GM23338 (cell line): Measurements from ENCODE around the gene KHSRP. TPM values are rescaled to one million over a fixed set of nuclear protein-coding genes. Genes with fewer than 3 reads are reported as not detected.
A peak's percentile ranks its signal among the peaks of the same experiment; 100 is the strongest.

Source experiments
- ATAC-seq: fragments of 200-7000 bp; cut with Tn5 transposase; 3 replicates; pipeline ENCODE4 v1.9.1; 2020
- DNase-seq: peaks from one replicate; pipeline ENCODE4 v3.0.0-alpha.2; 2015; ENCODE audit warnings: low spot score
- H2AFZ ChIP-seq: fragments of 200-600 bp; sonication (generic); 2 replicates; pipeline ENCODE4 v1.8.0; 2016; ENCODE audit warnings: antibody characterized with exemption, mild to moderate bottlenecking, moderate library complexity
- H3F3A ChIP-seq: fragments of 200-600 bp; sonication (generic); replicated peaks from 2 replicates; pipeline ENCODE4 v1.8.0; 2017; ENCODE audit warnings: antibody characterized with exemption, mixed run types, low read depth
- H3K27ac ChIP-seq: fragments of 200-600 bp; sonication (generic); 2 replicates; pipeline ENCODE4 v1.6.1; 2016; ENCODE audit warnings: low read depth
- H3K27me3 ChIP-seq: fragments of 200-600 bp; sonication (generic); 2 replicates; pipeline ENCODE4 v1.8.0; 2016; ENCODE audit warnings: mild to moderate bottlenecking, mixed run types, moderate library complexity; ENCODE audit not compliant: insufficient read depth
- H3K36me3 ChIP-seq: fragments of 200-600 bp; sonication (generic); 2 replicates; pipeline ENCODE4 v1.8.0; 2016; ENCODE audit warnings: mild to moderate bottlenecking; ENCODE audit not compliant: insufficient read depth
- H3K4me1 ChIP-seq: fragments of 200-600 bp; sonication (generic); 2 replicates; pipeline ENCODE4 v1.8.0; 2016; ENCODE audit warnings: mild to moderate bottlenecking, moderate library complexity; ENCODE audit not compliant: insufficient read depth
- H3K4me2 ChIP-seq: fragments of 200-600 bp; sonication (generic); 2 replicates; pipeline ENCODE4 v1.7.1; 2017; ENCODE audit warnings: mixed run types
- H3K4me3 ChIP-seq: fragments of 200-600 bp; sonication (generic); 2 replicates; pipeline ENCODE4 v1.6.1; 2016; ENCODE audit warnings: mixed run types
- H3K79me2 ChIP-seq: fragments of 200-600 bp; sonication (generic); replicated peaks from 2 replicates; pipeline ENCODE4 v1.8.0; 2017; ENCODE audit warnings: mild to moderate bottlenecking; ENCODE audit not compliant: insufficient read depth
- H3K9me2 ChIP-seq: fragments of 200-600 bp; sonication (generic); 2 replicates; pipeline ENCODE4 v1.8.0; 2017; ENCODE audit not compliant: insufficient read depth
- H4K20me1 ChIP-seq: fragments of 200-600 bp; sonication (generic); replicated peaks from 2 replicates; pipeline ENCODE4 v1.8.0; 2017; ENCODE audit warnings: mild to moderate bottlenecking; ENCODE audit not compliant: insufficient read depth
- H3K27ac Mint-ChIP-seq: 2 replicates; pipeline ENCODE4 v1.8.0; 2020; ENCODE audit warnings: inconsistent platforms, mild to moderate bottlenecking, moderate library complexity, mixed read lengths
- H3K27me3 Mint-ChIP-seq: 3 replicates; pipeline ENCODE4 v1.8.0; 2022; ENCODE audit warnings: low read depth, mild to moderate bottlenecking, moderate library complexity, mixed read lengths, inconsistent platforms; ENCODE audit not compliant: insufficient read depth, poor library complexity
- H3K36me3 Mint-ChIP-seq: 3 replicates; pipeline ENCODE4 v1.8.0; 2021; ENCODE audit warnings: low read depth, mild to moderate bottlenecking, inconsistent platforms, moderate library complexity, mixed read lengths
- H3K4me1 Mint-ChIP-seq: 3 replicates; pipeline ENCODE4 v1.8.0; 2020; ENCODE audit warnings: mild to moderate bottlenecking, inconsistent platforms, mixed read lengths
- H3K4me3 Mint-ChIP-seq: 3 replicates; pipeline ENCODE4 v1.8.0; 2021; ENCODE audit warnings: moderate library complexity, mild to moderate bottlenecking, inconsistent platforms, mixed read lengths
- H3K9me3 Mint-ChIP-seq: 3 replicates; pipeline ENCODE4 v1.8.0; 2020; ENCODE audit warnings: moderate library complexity, mild to moderate bottlenecking, inconsistent platforms, mixed read lengths
- CREB1 ChIP-seq: fragments of 250-450 bp; sonication (Bioruptor Pico); IDR thresholded peaks from 2 replicates; pipeline ENCODE4 v1.5.0; 2020; ENCODE audit warnings: low read depth, mild to moderate bottlenecking, moderate library complexity
- EZH2 ChIP-seq: fragments of 200-600 bp; sonication (generic); IDR thresholded peaks from one replicate; pipeline ENCODE4 v1.8.0; 2017; ENCODE audit warnings: antibody characterized with exemption, mild to moderate bottlenecking, low read depth; ENCODE audit not compliant: unreplicated experiment
- EZH2phosphoT487 ChIP-seq: fragments of 200-600 bp; sonication (generic); IDR thresholded peaks from one replicate; pipeline ENCODE4 v1.8.1; 2018; ENCODE audit warnings: antibody characterized with exemption; ENCODE audit not compliant: unreplicated experiment
- JUNB ChIP-seq: IDR thresholded peaks from one replicate; pipeline ENCODE4 v1.6.1; 2016; ENCODE audit warnings: antibody characterized with exemption; ENCODE audit not compliant: unreplicated experiment
- NANOG ChIP-seq: IDR thresholded peaks from 2 replicates; pipeline ENCODE4 v1.6.1; 2016; ENCODE audit warnings: antibody characterized with exemption, borderline replicate concordance
- POLR2AphosphoS5 ChIP-seq: IDR thresholded peaks from 2 replicates; pipeline ENCODE4 v1.6.1; 2016; ENCODE audit warnings: antibody characterized with exemption, low read depth
- STAT1 ChIP-seq: IDR thresholded peaks from one replicate; pipeline ENCODE4 v1.6.1; 2016; ENCODE audit warnings: antibody characterized with exemption; ENCODE audit not compliant: unreplicated experiment
- ZNF114 ChIP-seq: fragments of 250-450 bp; sonication (Bioruptor Pico); IDR thresholded peaks from 2 replicates; pipeline ENCODE4 v1.5.0; 2020; ENCODE audit warnings: mild to moderate bottlenecking, moderate library complexity
- ZNF331 ChIP-seq: fragments of 250-450 bp; sonication (Bioruptor Pico); IDR thresholded peaks from 2 replicates; pipeline ENCODE4 v1.5.0; 2020; ENCODE audit warnings: low read depth, mild to moderate bottlenecking, moderate library complexity
- polyA plus RNA-seq: library from polyadenylated mRNA; unstranded; fragments of >200 nt; fragmentation: Nextera tagmentation; extraction: Ambion mirVana; gene quantifications from 2 replicates; pipeline ENCODE4 v1.2.1, GENCODE V29; 2016
- total RNA-seq: library from RNA; depleted of rRNA; stranded (reverse); fragments of >200 nt; shearing (Covaris generic); gene quantifications from 2 replicates; pipeline ENCODE4 v1.2.3, GENCODE V29; 2014
- TF ChIP-seq, protein P1 (sequence below): fragments of 250-450 bp; sonication (Bioruptor Pico); IDR thresholded peaks from 2 replicates; pipeline ENCODE4 v1.5.0; 2020; ENCODE audit warnings: mild to moderate bottlenecking, moderate library complexity
- TF ChIP-seq, protein P2 (sequence below): IDR thresholded peaks from one replicate; pipeline ENCODE4 v1.6.1; 2018; ENCODE audit warnings: antibody characterized with exemption; ENCODE audit not compliant: unreplicated experiment
- TF ChIP-seq, protein P3 (sequence below), 2 experiments: fragments of 200-600 bp in 1 of 2; sonication (generic) in 1 of 2; conservative IDR thresholded peaks; 2 replicates each; pipeline versions ENCODE4 v1.5.1 to v1.6.1; 2016 to 2017; ENCODE audit warnings: antibody characterized with exemption in 2 of 2, low read depth in 2 of 2, mild to moderate bottlenecking in 2 of 2, moderate library complexity in 1 of 2
- TF ChIP-seq, protein P4 (sequence below): IDR thresholded peaks from 2 replicates; pipeline ENCODE4 v1.6.1; 2016; ENCODE audit warnings: antibody characterized with exemption

KHSRP gene
- total and polyA plus RNA-seq, 2 experiments from 2014 or later, result 129 to 359 TPM

DNA sequence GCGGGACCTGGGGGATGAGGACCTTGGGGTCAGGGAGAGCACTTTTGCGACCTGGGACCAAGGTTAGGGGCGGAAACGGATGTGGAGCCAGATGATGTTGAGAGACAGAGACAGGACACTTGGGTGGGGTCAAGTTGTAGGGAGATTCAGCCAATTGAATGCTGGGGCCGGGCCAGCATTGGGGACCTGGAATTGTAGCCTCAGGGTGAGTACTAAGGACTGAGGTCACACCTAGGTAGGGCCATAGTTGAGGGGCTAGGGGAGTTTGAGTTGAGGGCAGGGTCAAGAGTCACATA, 50.9 kb downstream of the KHSRP start:
- no peaks in the 10 kb centered on the region for H3K79me2 ChIP-seq
- no peak for TF ChIP-seq STAT1
- no peak for TF ChIP-seq ZNF331 (CRISPR knock-in tag)
- TF ChIP-seq, protein P1, sequence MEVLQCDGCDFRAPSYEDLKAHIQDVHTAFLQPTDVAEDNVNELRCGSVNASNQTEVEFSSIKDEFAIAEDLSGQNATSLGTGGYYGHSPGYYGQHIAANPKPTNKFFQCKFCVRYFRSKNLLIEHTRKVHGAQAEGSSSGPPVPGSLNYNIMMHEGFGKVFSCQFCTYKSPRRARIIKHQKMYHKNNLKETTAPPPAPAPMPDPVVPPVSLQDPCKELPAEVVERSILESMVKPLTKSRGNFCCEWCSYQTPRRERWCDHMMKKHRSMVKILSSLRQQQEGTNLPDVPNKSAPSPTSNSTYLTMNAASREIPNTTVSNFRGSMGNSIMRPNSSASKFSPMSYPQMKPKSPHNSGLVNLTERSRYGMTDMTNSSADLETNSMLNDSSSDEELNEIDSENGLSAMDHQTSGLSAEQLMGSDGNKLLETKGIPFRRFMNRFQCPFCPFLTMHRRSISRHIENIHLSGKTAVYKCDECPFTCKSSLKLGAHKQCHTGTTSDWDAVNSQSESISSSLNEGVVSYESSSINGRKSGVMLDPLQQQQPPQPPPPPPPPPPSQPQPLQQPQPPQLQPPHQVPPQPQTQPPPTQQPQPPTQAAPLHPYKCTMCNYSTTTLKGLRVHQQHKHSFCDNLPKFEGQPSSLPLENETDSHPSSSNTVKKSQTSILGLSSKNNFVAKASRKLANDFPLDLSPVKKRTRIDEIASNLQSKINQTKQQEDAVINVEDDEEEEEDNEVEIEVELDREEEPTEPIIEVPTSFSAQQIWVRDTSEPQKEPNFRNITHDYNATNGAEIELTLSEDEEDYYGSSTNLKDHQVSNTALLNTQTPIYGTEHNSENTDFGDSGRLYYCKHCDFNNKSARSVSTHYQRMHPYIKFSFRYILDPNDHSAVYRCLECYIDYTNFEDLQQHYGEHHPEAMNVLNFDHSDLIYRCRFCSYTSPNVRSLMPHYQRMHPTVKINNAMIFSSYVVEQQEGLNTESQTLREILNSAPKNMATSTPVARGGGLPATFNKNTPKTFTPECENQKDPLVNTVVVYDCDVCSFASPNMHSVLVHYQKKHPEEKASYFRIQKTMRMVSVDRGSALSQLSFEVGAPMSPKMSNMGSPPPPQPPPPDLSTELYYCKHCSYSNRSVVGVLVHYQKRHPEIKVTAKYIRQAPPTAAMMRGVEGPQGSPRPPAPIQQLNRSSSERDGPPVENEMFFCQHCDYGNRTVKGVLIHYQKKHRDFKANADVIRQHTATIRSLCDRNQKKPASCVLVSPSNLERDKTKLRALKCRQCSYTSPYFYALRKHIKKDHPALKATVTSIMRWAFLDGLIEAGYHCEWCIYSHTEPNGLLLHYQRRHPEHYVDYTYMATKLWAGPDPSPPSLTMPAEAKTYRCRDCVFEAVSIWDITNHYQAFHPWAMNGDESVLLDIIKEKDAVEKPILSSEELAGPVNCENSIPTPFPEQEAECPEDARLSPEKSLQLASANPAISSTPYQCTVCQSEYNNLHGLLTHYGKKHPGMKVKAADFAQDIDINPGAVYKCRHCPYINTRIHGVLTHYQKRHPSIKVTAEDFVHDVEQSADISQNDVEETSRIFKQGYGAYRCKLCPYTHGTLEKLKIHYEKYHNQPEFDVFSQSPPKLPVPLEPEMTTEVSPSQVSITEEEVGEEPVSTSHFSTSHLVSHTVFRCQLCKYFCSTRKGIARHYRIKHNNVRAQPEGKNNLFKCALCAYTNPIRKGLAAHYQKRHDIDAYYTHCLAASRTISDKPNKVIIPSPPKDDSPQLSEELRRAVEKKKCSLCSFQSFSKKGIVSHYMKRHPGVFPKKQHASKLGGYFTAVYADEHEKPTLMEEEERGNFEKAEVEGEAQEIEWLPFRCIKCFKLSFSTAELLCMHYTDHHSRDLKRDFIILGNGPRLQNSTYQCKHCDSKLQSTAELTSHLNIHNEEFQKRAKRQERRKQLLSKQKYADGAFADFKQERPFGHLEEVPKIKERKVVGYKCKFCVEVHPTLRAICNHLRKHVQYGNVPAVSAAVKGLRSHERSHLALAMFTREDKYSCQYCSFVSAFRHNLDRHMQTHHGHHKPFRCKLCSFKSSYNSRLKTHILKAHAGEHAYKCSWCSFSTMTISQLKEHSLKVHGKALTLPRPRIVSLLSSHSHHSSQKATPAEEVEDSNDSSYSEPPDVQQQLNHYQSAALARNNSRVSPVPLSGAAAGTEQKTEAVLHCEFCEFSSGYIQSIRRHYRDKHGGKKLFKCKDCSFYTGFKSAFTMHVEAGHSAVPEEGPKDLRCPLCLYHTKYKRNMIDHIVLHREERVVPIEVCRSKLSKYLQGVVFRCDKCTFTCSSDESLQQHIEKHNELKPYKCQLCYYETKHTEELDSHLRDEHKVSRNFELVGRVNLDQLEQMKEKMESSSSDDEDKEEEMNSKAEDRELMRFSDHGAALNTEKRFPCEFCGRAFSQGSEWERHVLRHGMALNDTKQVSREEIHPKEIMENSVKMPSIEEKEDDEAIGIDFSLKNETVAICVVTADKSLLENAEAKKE (CRISPR knock-in tag), result no peak
- no peak for TF ChIP-seq EZH2phosphoT487
- TF ChIP-seq, protein P2, sequence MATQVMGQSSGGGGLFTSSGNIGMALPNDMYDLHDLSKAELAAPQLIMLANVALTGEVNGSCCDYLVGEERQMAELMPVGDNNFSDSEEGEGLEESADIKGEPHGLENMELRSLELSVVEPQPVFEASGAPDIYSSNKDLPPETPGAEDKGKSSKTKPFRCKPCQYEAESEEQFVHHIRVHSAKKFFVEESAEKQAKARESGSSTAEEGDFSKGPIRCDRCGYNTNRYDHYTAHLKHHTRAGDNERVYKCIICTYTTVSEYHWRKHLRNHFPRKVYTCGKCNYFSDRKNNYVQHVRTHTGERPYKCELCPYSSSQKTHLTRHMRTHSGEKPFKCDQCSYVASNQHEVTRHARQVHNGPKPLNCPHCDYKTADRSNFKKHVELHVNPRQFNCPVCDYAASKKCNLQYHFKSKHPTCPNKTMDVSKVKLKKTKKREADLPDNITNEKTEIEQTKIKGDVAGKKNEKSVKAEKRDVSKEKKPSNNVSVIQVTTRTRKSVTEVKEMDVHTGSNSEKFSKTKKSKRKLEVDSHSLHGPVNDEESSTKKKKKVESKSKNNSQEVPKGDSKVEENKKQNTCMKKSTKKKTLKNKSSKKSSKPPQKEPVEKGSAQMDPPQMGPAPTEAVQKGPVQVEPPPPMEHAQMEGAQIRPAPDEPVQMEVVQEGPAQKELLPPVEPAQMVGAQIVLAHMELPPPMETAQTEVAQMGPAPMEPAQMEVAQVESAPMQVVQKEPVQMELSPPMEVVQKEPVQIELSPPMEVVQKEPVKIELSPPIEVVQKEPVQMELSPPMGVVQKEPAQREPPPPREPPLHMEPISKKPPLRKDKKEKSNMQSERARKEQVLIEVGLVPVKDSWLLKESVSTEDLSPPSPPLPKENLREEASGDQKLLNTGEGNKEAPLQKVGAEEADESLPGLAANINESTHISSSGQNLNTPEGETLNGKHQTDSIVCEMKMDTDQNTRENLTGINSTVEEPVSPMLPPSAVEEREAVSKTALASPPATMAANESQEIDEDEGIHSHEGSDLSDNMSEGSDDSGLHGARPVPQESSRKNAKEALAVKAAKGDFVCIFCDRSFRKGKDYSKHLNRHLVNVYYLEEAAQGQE, result no peak
- no peak for TF ChIP-seq CREB1 (CRISPR knock-in tag)
- no peak for TF ChIP-seq ZNF114
- no peak for TF ChIP-seq NANOG
- TF ChIP-seq POLR2AphosphoS5, result no peak; the same call in 1 of the 2 replicates
- TF ChIP-seq, protein P3, sequence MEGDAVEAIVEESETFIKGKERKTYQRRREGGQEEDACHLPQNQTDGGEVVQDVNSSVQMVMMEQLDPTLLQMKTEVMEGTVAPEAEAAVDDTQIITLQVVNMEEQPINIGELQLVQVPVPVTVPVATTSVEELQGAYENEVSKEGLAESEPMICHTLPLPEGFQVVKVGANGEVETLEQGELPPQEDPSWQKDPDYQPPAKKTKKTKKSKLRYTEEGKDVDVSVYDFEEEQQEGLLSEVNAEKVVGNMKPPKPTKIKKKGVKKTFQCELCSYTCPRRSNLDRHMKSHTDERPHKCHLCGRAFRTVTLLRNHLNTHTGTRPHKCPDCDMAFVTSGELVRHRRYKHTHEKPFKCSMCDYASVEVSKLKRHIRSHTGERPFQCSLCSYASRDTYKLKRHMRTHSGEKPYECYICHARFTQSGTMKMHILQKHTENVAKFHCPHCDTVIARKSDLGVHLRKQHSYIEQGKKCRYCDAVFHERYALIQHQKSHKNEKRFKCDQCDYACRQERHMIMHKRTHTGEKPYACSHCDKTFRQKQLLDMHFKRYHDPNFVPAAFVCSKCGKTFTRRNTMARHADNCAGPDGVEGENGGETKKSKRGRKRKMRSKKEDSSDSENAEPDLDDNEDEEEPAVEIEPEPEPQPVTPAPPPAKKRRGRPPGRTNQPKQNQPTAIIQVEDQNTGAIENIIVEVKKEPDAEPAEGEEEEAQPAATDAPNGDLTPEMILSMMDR (conservative IDR thresholded peaks at IDR 0.05; ENCODE audit: low read depth in 2 of 2), result no peak
- TF ChIP-seq EZH2, result no peak
- TF ChIP-seq, protein P4, sequence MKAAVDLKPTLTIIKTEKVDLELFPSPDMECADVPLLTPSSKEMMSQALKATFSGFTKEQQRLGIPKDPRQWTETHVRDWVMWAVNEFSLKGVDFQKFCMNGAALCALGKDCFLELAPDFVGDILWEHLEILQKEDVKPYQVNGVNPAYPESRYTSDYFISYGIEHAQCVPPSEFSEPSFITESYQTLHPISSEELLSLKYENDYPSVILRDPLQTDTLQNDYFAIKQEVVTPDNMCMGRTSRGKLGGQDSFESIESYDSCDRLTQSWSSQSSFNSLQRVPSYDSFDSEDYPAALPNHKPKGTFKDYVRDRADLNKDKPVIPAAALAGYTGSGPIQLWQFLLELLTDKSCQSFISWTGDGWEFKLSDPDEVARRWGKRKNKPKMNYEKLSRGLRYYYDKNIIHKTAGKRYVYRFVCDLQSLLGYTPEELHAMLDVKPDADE, result no peak
- TF ChIP-seq JUNB, result no peak

More for the DNA sequence above, 50.9 kb downstream of the KHSRP start:
- no peaks in the 10 kb centered on the region for H3K27me3 ChIP-seq
- no peaks in the 10 kb centered on the region for H3K36me3 ChIP-seq
- Mint-ChIP-seq H3K27me3 (peaks cover 9% of the 10 kb centered on the region), H3K9me3 (peaks cover 5% of the 10 kb centered on the region; the same call in 1 of the 3 replicates), H3K4me1 (peaks cover 22% of the 10 kb centered on the region), H3K27ac (peak overlapping the region; percentile 84), H3K4me3 (peak overlapping the region; percentile 84), H3K36me3 (peaks cover 17% of the 10 kb centered on the region)
- H4K20me1 ChIP-seq, result 0 out of 2 replicates have a peak, but pooled peaks cover 3% of the 10 kb centered on the region
- no peaks in the 10 kb centered on the region for H3K9me2 ChIP-seq
- H3K4me3 ChIP-seq, result peak overlapping the region; percentile 49
- H3K4me2 ChIP-seq, result peak overlapping the region; percentile 71
- H2AFZ ChIP-seq, result no peak overlapping the region
- H3F3A ChIP-seq, result 0 out of 2 replicates have a peak, but pooled peaks cover 4% of the 10 kb centered on the region
- peak overlapping the region; percentile 53 for H3K27ac ChIP-seq
- DNase-seq (no peak), ATAC-seq (no peak)
- peaks cover 7% of the 10 kb centered on the region; the same call in 1 of the 2 replicates for H3K4me1 ChIP-seq
